HepG2 (cell line): Measurements from ENCODE around the gene RGP1. TPM values are rescaled to one million over a fixed set of nuclear protein-coding genes. Genes with fewer than 3 reads are reported as not detected.
A peak's percentile ranks its signal among the peaks of the same experiment; 100 is the strongest.

Source experiments
- DNMT1 ChIP-seq: sonication (generic); formaldehyde crosslinking; IDR thresholded peaks from 2 replicates; pipeline ENCODE4 v1.5.1; 2020; ENCODE audit warnings: mild to moderate bottlenecking, missing genetic modification reagents
- EED ChIP-seq: sonication (generic); formaldehyde crosslinking; IDR thresholded peaks from 2 replicates; pipeline ENCODE4 v1.5.0; 2020; ENCODE audit warnings: mild to moderate bottlenecking, missing genetic modification reagents
- ELF3 ChIP-seq: IDR thresholded peaks from 2 replicates; pipeline ENCODE4 v1.6.1; 2016; ENCODE audit warnings: missing genetic modification reagents, missing compliant biosample characterization
- GFI1 ChIP-seq: sonication (generic); formaldehyde crosslinking; IDR thresholded peaks from 2 replicates; pipeline ENCODE4 v1.5.0; 2020; ENCODE audit warnings: missing genetic modification reagents, mild to moderate bottlenecking, borderline replicate concordance
- GLI4 ChIP-seq: sonication (generic); formaldehyde crosslinking; IDR thresholded peaks from 2 replicates; pipeline ENCODE4 v1.5.1; 2020; ENCODE audit warnings: missing genetic modification reagents, mild to moderate bottlenecking, moderate library complexity, borderline replicate concordance
- HHEX ChIP-seq: IDR thresholded peaks from 2 replicates; pipeline ENCODE4 v1.6.1; 2016; ENCODE audit warnings: control low read depth
- MAFK ChIP-seq, 2 experiments: IDR thresholded peaks in 1 of 2; conservative IDR thresholded peaks in 1 of 2; 2 replicates each; pipeline ENCODE4 v1.6.1; 2011; ENCODE audit warnings: improper control_type of control experiment in 2 of 2, low read length in 2 of 2
- POLR2G ChIP-seq: fragments of 200-400 bp; formaldehyde crosslinking; IDR thresholded peaks from 2 replicates; pipeline ENCODE4 v1.6.1; 2018; ENCODE audit warnings: mild to moderate bottlenecking, low read depth, low read length, moderate library complexity
- SNAPC2 ChIP-seq: sonication (generic); formaldehyde crosslinking; IDR thresholded peaks from 2 replicates; pipeline ENCODE4 v1.8.1; 2022; ENCODE audit warnings: mild to moderate bottlenecking, missing genetic modification reagents
- TBX2 ChIP-seq: sonication (generic); formaldehyde crosslinking; IDR thresholded peaks from 2 replicates; pipeline ENCODE4 v1.5.0; 2020; ENCODE audit warnings: missing genetic modification reagents, mild to moderate bottlenecking, borderline replicate concordance
- THAP11 ChIP-seq: IDR thresholded peaks from 2 replicates; pipeline ENCODE4 v1.6.1; 2016; ENCODE audit warnings: missing biosample characterization, missing genetic modification reagents
- ZNF17 ChIP-seq: sonication (generic); formaldehyde crosslinking; IDR thresholded peaks from 2 replicates; pipeline ENCODE4 v1.5.0; 2020; ENCODE audit warnings: mild to moderate bottlenecking, missing genetic modification reagents
- ZNF558 ChIP-seq: sonication (generic); formaldehyde crosslinking; IDR thresholded peaks from 2 replicates; pipeline ENCODE4 v1.9.0; 2022; ENCODE audit warnings: mild to moderate bottlenecking, missing genetic modification reagents, borderline replicate concordance
- ZNF652 ChIP-seq: IDR thresholded peaks from 2 replicates; pipeline ENCODE4 v1.6.1; 2016; ENCODE audit warnings: low read depth, borderline replicate concordance
- ZNF720 ChIP-seq: sonication (generic); formaldehyde crosslinking; IDR thresholded peaks from 2 replicates; pipeline ENCODE4 v1.4.0; 2020; ENCODE audit warnings: missing genetic modification reagents
- ZNF724P ChIP-seq: sonication (generic); formaldehyde crosslinking; IDR thresholded peaks from 2 replicates; pipeline ENCODE4 v1.8.0; 2022; ENCODE audit warnings: missing genetic modification reagents, borderline replicate concordance
- polyA plus RNA-seq, 8 experiments: library from polyadenylated mRNA; depleted of rRNA in 3 of 8; stranded (reverse) in 7 of 8; unstranded in 1 of 8; fragments of >200 nt; fragmentation: Illumina TruSeq in 4 of 8; extraction: Trizol in 4 of 8; gene quantifications; 2 replicates each; pipeline versions ENCODE4 v1.2.1 to v1.2.3, GENCODE V29; 2011 to 2016; ENCODE audit warnings: low read depth in 4 of 8, missing spikeins in 1 of 8, mixed read lengths in 1 of 8; ENCODE audit not compliant: insufficient read depth in 1 of 8
- total RNA-seq, 5 experiments: library from RNA; depleted of rRNA; stranded (reverse); fragments of >200 nt; fragmentation: Illumina TruSeq; extraction: Trizol; gene quantifications; 2 replicates each; pipeline ENCODE4 v1.2.3, GENCODE V29; 2016; ENCODE audit warnings: low read depth in 1 of 5
- TF ChIP-seq, protein P1 (sequence below): sonication (generic); formaldehyde crosslinking; IDR thresholded peaks from 2 replicates; pipeline ENCODE4 v1.8.0; 2022; ENCODE audit warnings: low read depth, missing genetic modification reagents
- TF ChIP-seq, protein P2 (sequence below): sonication (generic); formaldehyde crosslinking; IDR thresholded peaks from 2 replicates; pipeline ENCODE4 v1.9.0; 2021; ENCODE audit warnings: mild to moderate bottlenecking, missing genetic modification reagents

The RGP1 gene
- total and polyA plus RNA-seq, 2 of the 13 experiments (the other 11 are each of a cell fraction or from before 2014, with no cell fraction given), result 12.7 to 21.0 TPM

DNA sequence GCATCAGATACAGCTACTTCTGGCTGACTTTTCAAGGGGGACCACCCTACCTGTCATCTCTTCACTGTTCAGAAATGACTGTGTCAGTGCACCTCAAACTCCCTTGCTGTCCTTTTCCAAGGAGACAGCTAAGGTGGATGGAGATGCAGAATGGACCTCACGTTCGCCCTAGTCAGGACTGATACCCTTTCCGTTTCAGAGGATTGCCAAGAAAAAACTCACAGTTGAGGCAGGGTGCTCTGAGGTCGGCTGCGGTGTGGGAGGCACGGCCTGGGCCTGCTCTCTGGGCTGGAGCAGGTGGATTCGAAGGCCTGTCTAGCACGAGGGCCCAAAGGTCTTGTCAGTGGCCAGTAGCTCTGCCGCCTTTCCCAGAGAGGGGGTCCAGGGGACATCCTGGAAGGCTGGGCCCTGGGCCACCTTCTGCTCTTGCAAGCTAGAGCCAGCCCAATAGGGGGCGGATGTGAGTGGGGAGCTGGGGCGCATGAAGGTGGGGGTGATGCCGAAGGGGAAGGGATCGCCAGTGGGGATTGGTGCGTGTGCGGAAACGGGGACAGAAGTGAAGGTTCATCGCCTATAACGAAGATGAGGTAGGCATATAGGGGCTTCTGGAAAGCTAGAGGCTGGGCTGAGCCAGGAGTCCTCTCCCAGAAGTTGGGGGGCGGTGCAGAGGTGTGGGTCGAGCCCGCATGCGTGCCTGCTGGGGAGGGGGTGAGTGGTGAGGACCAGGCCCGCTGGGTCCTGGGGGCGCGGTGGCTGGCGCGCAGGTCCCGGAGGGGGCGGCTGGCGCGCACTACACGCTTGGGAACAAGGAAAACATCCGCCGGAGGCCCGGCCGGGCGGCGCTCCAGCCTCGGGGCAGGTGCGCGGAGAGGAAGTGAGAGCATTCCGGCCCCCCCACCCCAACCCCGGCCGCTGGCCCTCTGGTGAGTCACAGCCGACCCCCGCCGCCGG, 7.5 kb downstream of the RGP1 start (continued):
- TF ChIP-seq, protein P1, sequence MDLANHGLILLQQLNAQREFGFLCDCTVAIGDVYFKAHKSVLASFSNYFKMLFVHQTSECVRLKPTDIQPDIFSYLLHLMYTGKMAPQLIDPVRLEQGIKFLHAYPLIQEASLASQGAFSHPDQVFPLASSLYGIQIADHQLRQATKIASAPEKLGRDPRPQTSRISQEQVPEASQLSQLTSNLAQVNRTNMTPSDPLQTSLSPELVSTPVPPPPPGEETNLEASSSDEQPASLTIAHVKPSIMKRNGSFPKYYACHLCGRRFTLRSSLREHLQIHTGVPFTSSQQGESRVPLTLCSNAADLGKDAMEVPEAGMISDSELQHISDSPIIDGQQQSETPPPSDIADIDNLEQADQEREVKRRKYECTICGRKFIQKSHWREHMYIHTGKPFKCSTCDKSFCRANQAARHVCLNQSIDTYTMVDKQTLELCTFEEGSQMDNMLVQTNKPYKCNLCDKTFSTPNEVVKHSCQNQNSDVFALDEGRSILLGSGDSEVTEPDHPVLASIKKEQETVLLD, result peak; percentile 15; the same call in 1 of the 2 replicates
- TF ChIP-seq HHEX (CRISPR knock-in tag) (no peak), EED (CRISPR knock-in tag) (no peak), ZNF558 (CRISPR knock-in tag) (no peak), GFI1 (CRISPR knock-in tag) (peak; percentile 47; the same call in 1 of the 2 replicates), THAP11 (CRISPR knock-in tag) (peak; percentile 50; the same call in 1 of the 2 replicates), ELF3 (CRISPR knock-in tag) (peak; percentile 54; the same call in 1 of the 2 replicates), TBX2 (CRISPR knock-in tag) (peak; percentile 63), ZNF652 (CRISPR knock-in tag) (no peak), ZNF720 (CRISPR knock-in tag) (no peak), ZNF17 (CRISPR knock-in tag) (no peak), ZNF724P (no peak), SNAPC2 (CRISPR knock-in tag) (0 out of 2 replicates have a peak, but pooled peaks have one; percentile 11), POLR2G (no peak), DNMT1 (CRISPR knock-in tag) (peak; percentile 8; the same call in 1 of the 2 replicates), MAFK (conservative IDR thresholded peaks at IDR 0.05 in 1 of 2, IDR thresholded peaks at IDR 0.05 in 1 of 2; ENCODE audit: low read length in 2 of 2) (no peak), GLI4 (CRISPR knock-in tag) (0 out of 2 replicates have a peak, but pooled peaks have one; percentile 49)
- TF ChIP-seq, protein P2, sequence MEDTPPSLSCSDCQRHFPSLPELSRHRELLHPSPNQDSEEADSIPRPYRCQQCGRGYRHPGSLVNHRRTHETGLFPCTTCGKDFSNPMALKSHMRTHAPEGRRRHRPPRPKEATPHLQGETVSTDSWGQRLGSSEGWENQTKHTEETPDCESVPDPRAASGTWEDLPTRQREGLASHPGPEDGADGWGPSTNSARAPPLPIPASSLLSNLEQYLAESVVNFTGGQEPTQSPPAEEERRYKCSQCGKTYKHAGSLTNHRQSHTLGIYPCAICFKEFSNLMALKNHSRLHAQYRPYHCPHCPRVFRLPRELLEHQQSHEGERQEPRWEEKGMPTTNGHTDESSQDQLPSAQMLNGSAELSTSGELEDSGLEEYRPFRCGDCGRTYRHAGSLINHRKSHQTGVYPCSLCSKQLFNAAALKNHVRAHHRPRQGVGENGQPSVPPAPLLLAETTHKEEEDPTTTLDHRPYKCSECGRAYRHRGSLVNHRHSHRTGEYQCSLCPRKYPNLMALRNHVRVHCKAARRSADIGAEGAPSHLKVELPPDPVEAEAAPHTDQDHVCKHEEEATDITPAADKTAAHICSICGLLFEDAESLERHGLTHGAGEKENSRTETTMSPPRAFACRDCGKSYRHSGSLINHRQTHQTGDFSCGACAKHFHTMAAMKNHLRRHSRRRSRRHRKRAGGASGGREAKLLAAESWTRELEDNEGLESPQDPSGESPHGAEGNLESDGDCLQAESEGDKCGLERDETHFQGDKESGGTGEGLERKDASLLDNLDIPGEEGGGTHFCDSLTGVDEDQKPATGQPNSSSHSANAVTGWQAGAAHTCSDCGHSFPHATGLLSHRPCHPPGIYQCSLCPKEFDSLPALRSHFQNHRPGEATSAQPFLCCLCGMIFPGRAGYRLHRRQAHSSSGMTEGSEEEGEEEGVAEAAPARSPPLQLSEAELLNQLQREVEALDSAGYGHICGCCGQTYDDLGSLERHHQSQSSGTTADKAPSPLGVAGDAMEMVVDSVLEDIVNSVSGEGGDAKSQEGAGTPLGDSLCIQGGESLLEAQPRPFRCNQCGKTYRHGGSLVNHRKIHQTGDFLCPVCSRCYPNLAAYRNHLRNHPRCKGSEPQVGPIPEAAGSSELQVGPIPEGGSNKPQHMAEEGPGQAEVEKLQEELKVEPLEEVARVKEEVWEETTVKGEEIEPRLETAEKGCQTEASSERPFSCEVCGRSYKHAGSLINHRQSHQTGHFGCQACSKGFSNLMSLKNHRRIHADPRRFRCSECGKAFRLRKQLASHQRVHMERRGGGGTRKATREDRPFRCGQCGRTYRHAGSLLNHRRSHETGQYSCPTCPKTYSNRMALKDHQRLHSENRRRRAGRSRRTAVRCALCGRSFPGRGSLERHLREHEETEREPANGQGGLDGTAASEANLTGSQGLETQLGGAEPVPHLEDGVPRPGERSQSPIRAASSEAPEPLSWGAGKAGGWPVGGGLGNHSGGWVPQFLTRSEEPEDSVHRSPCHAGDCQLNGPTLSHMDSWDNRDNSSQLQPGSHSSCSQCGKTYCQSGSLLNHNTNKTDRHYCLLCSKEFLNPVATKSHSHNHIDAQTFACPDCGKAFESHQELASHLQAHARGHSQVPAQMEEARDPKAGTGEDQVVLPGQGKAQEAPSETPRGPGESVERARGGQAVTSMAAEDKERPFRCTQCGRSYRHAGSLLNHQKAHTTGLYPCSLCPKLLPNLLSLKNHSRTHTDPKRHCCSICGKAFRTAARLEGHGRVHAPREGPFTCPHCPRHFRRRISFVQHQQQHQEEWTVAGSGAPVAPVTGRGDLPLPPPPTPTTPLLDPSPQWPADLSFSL (CRISPR knock-in tag), result no peak
